ENCODE measurements around the gene NPL.

NPL gene

DNA sequence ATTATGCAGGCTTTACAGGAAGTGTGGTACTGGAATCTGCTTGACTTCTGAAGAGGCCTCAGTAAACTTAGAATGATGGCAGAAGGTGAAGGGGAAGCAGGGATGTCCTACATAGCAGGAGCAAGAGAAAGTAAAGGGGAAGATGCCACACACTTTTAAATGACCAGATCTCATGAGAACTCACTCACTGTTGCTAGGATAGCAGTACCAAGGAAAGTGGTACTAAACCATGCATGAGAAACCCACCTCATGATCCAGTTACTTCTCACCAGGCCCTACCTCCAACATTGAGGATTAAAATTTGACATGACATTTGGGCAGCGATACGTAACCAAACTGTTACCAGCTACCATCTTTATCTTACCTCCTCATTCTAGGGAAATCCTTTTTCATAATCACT lies 59.2 kb downstream of the NPL start:
- no peak overlapping the region for H3K27ac Mint-ChIP-seq
- H3K4me3 Mint-ChIP-seq: no peak overlapping the region

GRCh38 chr1:182850319-182850718 lies 60.7 kb downstream of the NPL start:
- H3K27me3 Mint-ChIP-seq: no peaks in the 10 kb centered on the region
- H3K4me3 Mint-ChIP-seq: no peak overlapping the region
- no peak for DNase-seq (ENCODE audit: low spot score in 2 of 2)
- H3K4me1 Mint-ChIP-seq: peaks cover 15% of the 10 kb centered on the region
- H3K36me3 Mint-ChIP-seq: peaks cover 36% of the 10 kb centered on the region
- no peak overlapping the region for H3K27ac Mint-ChIP-seq
- no peaks in the 10 kb centered on the region for H3K9me3 Mint-ChIP-seq
- no peak for ATAC-seq (ENCODE audit: low read depth)

More for the DNA sequence above, 59.2 kb downstream of the NPL start:
- DNase-seq (ENCODE audit: low spot score in 2 of 2): no peak
- H3K27me3 Mint-ChIP-seq: no peaks in the 10 kb centered on the region
- no peaks in the 10 kb centered on the region for H3K9me3 Mint-ChIP-seq
- H3K36me3 Mint-ChIP-seq: peaks cover 40% of the 10 kb centered on the region
- ATAC-seq (ENCODE audit: low read depth): no peak
- peaks cover 15% of the 10 kb centered on the region for H3K4me1 Mint-ChIP-seq

DNA sequence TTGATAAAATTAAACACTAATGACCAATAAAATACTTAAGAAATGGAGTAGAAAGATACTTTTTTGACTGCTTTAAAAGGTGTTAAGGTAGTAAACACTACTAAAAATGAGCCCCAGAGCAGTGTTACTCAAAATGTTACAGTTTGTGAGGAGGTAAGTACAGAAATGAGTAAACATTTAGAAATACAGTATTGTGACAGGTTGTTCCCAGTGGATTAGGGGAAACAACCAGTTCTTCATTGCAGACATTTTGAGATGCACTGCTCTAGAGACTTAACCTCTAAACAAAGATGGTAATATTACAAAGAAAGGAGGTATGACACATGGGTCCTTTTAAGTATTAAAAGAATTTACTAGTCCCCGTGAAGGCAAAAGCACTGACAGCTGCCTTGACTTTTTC lies 62.3 kb downstream of the NPL start:
- Mint-ChIP-seq H3K4me3 (no peak overlapping the region), H3K36me3 (peaks cover 34% of the 10 kb centered on the region), H3K9me3 (no peaks in the 10 kb centered on the region), H3K4me1 (peaks cover 13% of the 10 kb centered on the region), H3K27ac (no peak overlapping the region), H3K27me3 (no peaks in the 10 kb centered on the region)
- ATAC-seq (ENCODE audit: low read depth) (no peak), DNase-seq (ENCODE audit: low spot score in 2 of 2) (no peak)

GRCh38 chr1:182855911-182856310 lies 66.3 kb downstream of the NPL start:
- Mint-ChIP-seq H3K27ac (no peak overlapping the region), H3K27me3 (no peaks in the 10 kb centered on the region), H3K4me3 (no peak overlapping the region), H3K4me1 (no peaks in the 10 kb centered on the region), H3K9me3 (no peaks in the 10 kb centered on the region), H3K36me3 (peaks cover 20% of the 10 kb centered on the region)
- ATAC-seq (ENCODE audit: low read depth) (no peak), DNase-seq (ENCODE audit: low spot score in 2 of 2) (no peak)

DNA sequence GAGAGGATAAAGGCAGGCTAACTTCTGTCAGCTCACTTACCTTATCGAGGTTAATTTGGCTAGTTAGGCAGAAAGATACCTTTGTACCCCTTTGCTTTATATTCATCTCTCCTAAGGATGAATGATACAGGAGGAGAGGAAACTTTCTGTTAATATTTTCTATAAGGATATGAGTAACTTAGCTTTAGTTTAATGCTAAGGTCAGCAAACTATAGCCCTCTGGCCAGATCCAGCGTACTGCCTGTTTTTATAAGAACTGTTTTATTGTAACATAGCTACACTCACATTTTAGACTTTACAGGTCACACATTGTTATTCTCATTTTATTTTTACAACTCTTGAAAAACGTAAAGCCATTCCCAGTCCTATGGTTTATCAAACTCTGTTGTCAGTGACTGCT lies 67.6 kb downstream of the NPL start:
- H3K36me3 Mint-ChIP-seq: peaks cover 22% of the 10 kb centered on the region

DNA sequence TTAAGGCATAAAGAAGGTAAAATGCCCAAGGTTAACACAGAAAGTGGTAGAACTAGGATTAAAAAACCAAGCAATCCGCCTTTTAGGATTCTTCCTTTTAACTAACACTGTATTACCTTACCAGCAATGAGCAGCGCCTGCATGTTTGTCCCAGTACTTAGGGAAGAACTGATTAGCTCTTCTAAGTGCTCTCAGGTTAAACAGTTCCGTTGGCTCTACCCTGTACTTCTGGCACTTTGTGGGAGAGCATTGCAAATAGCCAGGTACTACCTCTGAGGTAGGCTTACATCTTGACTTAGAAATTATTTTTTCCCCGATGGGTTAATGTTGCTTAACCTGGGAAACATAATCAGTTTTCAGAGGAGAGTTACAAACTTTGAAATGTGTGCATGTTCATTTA lies 71.1 kb downstream of the NPL start:
- Mint-ChIP-seq H3K27ac (no peak overlapping the region), H3K4me3 (no peak overlapping the region), H3K27me3 (no peaks in the 10 kb centered on the region), H3K36me3 (peaks cover 35% of the 10 kb centered on the region), H3K9me3 (no peaks in the 10 kb centered on the region), H3K4me1 (no peaks in the 10 kb centered on the region)
- DNase-seq (ENCODE audit: low spot score in 2 of 2) (no peak), ATAC-seq (ENCODE audit: low read depth) (no peak)

More for the DNA sequence above, 67.6 kb downstream of the NPL start:
- H3K4me3 Mint-ChIP-seq: no peak overlapping the region
- no peak overlapping the region for H3K27ac Mint-ChIP-seq
- no peaks in the 10 kb centered on the region for H3K9me3 Mint-ChIP-seq
- H3K27me3 Mint-ChIP-seq: no peaks in the 10 kb centered on the region
- no peak for ATAC-seq (ENCODE audit: low read depth)
- no peaks in the 10 kb centered on the region for H3K4me1 Mint-ChIP-seq
- no peak for DNase-seq (ENCODE audit: low spot score in 2 of 2)

- H3K4me1 Mint-ChIP-seq: no peaks in the 10 kb centered on the region
- no peaks in the 10 kb centered on the region for H3K9me3 Mint-ChIP-seq
- H3K27ac Mint-ChIP-seq: no peak overlapping the region
- DNase-seq (ENCODE audit: low spot score in 2 of 2) (no peak), ATAC-seq (ENCODE audit: low read depth) (no peak)
- H3K36me3 Mint-ChIP-seq: peaks cover 41% of the 10 kb centered on the region
- no peak overlapping the region for H3K4me3 Mint-ChIP-seq
- no peaks in the 10 kb centered on the region for H3K27me3 Mint-ChIP-seq
These were observed 72.4 kb downstream of the NPL start for GRCh38 chr1:182861994-182862393.

DNA sequence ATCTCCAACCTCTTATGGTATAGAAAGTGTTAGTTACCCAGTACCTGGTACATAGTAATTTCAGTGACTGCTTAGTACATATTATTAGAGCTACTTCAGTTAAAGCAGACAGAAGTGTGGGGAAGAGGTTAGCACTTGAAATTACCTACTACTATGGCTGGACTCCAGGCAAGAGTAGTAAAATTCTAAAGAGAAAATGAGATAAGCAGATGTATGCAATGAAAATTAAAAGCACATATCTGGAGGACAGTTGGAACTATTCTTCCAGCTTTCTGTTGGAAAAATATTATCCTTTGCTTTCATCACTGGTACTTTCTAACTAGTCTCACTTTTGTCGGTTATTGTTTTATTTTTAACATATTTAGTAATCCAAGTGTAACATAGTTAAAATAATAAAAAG lies 73.3 kb downstream of the NPL start:
- Mint-ChIP-seq H3K27ac (no peak overlapping the region), H3K36me3 (peaks cover 40% of the 10 kb centered on the region), H3K4me3 (no peak overlapping the region)

GRCh38 chr1:182863940-182864339 lies 74.4 kb downstream of the NPL start:
- no peak overlapping the region for H3K27ac Mint-ChIP-seq
- DNase-seq (ENCODE audit: low spot score in 2 of 2) (no peak), ATAC-seq (ENCODE audit: low read depth) (no peak)
- H3K4me3 Mint-ChIP-seq: no peak overlapping the region
- H3K27me3 Mint-ChIP-seq: no peaks in the 10 kb centered on the region
- no peaks in the 10 kb centered on the region for H3K9me3 Mint-ChIP-seq
- H3K36me3 Mint-ChIP-seq: peaks cover 35% of the 10 kb centered on the region
- H3K4me1 Mint-ChIP-seq: no peaks in the 10 kb centered on the region

More for the DNA sequence above, 73.3 kb downstream of the NPL start:
- Mint-ChIP-seq H3K4me1 (no peaks in the 10 kb centered on the region), H3K27me3 (no peaks in the 10 kb centered on the region), H3K9me3 (no peaks in the 10 kb centered on the region)
- ATAC-seq (ENCODE audit: low read depth): no peak
- no peak for DNase-seq (ENCODE audit: low spot score in 2 of 2)

- no peak for ATAC-seq (ENCODE audit: low read depth)
- Mint-ChIP-seq H3K27me3 (no peaks in the 10 kb centered on the region), H3K27ac (no peak overlapping the region), H3K4me3 (no peak overlapping the region), H3K9me3 (no peaks in the 10 kb centered on the region), H3K4me1 (peaks cover 2% of the 10 kb centered on the region), H3K36me3 (peaks cover 33% of the 10 kb centered on the region)
- no peak for DNase-seq (ENCODE audit: low spot score in 2 of 2)
These were observed 78.3 kb downstream of the NPL start for GRCh38 chr1:182867861-182868260.

DNA sequence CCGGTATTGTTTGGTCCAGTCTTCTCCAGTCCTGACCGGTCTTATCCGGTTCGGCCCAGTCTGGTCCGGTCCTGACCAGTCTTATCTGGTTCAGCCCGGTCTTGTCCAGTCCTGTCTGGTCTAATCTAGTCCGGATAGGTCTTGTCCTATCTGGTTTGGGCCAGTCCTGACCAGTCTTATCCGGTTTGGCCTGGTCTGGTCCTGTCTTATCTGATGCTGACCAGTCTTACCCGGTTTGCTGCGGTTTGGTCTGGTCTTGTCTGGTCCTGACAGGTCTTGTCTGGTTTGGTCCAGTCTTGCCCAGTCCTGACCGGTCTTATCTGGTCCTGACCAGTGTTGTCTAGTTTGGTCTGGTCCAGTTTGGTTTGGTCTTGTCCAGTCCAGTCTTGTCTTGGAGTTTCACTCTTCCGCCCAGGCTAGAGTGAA lies 79.7 kb downstream of the NPL start:
- Mint-ChIP-seq H3K36me3 (peaks cover 43% of the 10 kb centered on the region), H3K27me3 (no peaks in the 10 kb centered on the region), H3K4me1 (peaks cover 2% of the 10 kb centered on the region), H3K27ac (no peak overlapping the region), H3K9me3 (no peaks in the 10 kb centered on the region), H3K4me3 (no peak overlapping the region)
- no peak for ATAC-seq (ENCODE audit: low read depth)
- no peak for DNase-seq (ENCODE audit: low spot score in 2 of 2)

- no peak for ATAC-seq (ENCODE audit: low read depth)
- Mint-ChIP-seq H3K9me3 (no peaks in the 10 kb centered on the region), H3K4me1 (peaks cover 2% of the 10 kb centered on the region), H3K27ac (no peak overlapping the region), H3K27me3 (no peaks in the 10 kb centered on the region), H3K36me3 (peaks cover 45% of the 10 kb centered on the region), H3K4me3 (no peak overlapping the region)
- no peak for DNase-seq (ENCODE audit: low spot score in 2 of 2)
These were observed 83.3 kb downstream of the NPL start for GRCh38 chr1:182872881-182873280.

GRCh38 chr1:182875889-182876288 lies 86.3 kb downstream of the NPL start:
- Mint-ChIP-seq H3K27me3 (no peaks in the 10 kb centered on the region), H3K9me3 (no peaks in the 10 kb centered on the region), H3K4me3 (no peak overlapping the region), H3K36me3 (peaks cover 61% of the 10 kb centered on the region), H3K4me1 (no peaks in the 10 kb centered on the region), H3K27ac (no peak overlapping the region)
- DNase-seq (ENCODE audit: low spot score in 2 of 2) (no peak), ATAC-seq (ENCODE audit: low read depth) (no peak)

GRCh38 chr1:182877331-182877730 lies 87.8 kb downstream of the NPL start:
- Mint-ChIP-seq H3K4me3 (no peak overlapping the region), H3K4me1 (no peaks in the 10 kb centered on the region), H3K27ac (no peak overlapping the region), H3K9me3 (no peaks in the 10 kb centered on the region), H3K36me3 (peaks cover 59% of the 10 kb centered on the region), H3K27me3 (no peaks in the 10 kb centered on the region)
- ATAC-seq (ENCODE audit: low read depth) (no peak), DNase-seq (ENCODE audit: low spot score in 2 of 2) (no peak)

GRCh38 chr1:182877842-182878241 lies 88.3 kb downstream of the NPL start:
- no peaks in the 10 kb centered on the region for H3K9me3 Mint-ChIP-seq
- DNase-seq (ENCODE audit: low spot score in 2 of 2): no peak
- H3K27me3 Mint-ChIP-seq: no peaks in the 10 kb centered on the region
- H3K4me1 Mint-ChIP-seq: no peaks in the 10 kb centered on the region
- no peak overlapping the region for H3K27ac Mint-ChIP-seq
- no peak for ATAC-seq (ENCODE audit: low read depth)
- H3K4me3 Mint-ChIP-seq: no peak overlapping the region
- peaks cover 60% of the 10 kb centered on the region for H3K36me3 Mint-ChIP-seq

All from memory B cell (primary cell).